Chondrocyte (in vitro differentiated cells): ENCODE results near the gene CHRM1. TPM values are rescaled to one million over a fixed set of nuclear protein-coding genes. Genes with fewer than 3 reads are reported as not detected.

Source experiments
- DNase-seq: peaks from one replicate; pipeline ENCODE4 v3.0.0; 2021; ENCODE audit warnings: mixed read lengths, low spot score
- H3K27ac Mint-ChIP-seq: one replicate; pipeline ENCODE4 v1.8.0; 2021; ENCODE audit warnings: mild to moderate bottlenecking, moderate library complexity, mixed read lengths; ENCODE audit not compliant: unreplicated experiment
- H3K27me3 Mint-ChIP-seq: 2 replicates; pipeline ENCODE4 v1.8.0; 2021; ENCODE audit warnings: low read depth, mixed read lengths
- H3K36me3 Mint-ChIP-seq: 2 replicates; pipeline ENCODE4 v1.8.0; 2021; ENCODE audit warnings: low read depth, mixed read lengths
- H3K4me1 Mint-ChIP-seq: 2 replicates; pipeline ENCODE4 v1.8.0; 2021; ENCODE audit warnings: low read depth, mild to moderate bottlenecking, mixed read lengths
- H3K4me3 Mint-ChIP-seq: one replicate; pipeline ENCODE4 v1.8.0; 2021; ENCODE audit warnings: mild to moderate bottlenecking, moderate library complexity, mixed read lengths; ENCODE audit not compliant: unreplicated experiment
- H3K9me3 Mint-ChIP-seq: 2 replicates; pipeline ENCODE4 v1.8.0; 2021; ENCODE audit warnings: low read depth, mixed read lengths
- total RNA-seq: library from RNA; stranded (reverse); gene quantifications from 3 replicates; pipeline ENCODE4 v1.2.1, GENCODE V29; 2021
- TF ChIP-seq, protein P1 (sequence below): fragments of 200-600 bp; sonication (generic); IDR thresholded peaks from 2 replicates; pipeline ENCODE4 v1.5.0; 2021; ENCODE audit warnings: antibody characterized with exemption, mild to moderate bottlenecking, moderate library complexity

CHRM1 gene
- total RNA-seq, 1 donor from 2014 or later: not detected

DNA sequence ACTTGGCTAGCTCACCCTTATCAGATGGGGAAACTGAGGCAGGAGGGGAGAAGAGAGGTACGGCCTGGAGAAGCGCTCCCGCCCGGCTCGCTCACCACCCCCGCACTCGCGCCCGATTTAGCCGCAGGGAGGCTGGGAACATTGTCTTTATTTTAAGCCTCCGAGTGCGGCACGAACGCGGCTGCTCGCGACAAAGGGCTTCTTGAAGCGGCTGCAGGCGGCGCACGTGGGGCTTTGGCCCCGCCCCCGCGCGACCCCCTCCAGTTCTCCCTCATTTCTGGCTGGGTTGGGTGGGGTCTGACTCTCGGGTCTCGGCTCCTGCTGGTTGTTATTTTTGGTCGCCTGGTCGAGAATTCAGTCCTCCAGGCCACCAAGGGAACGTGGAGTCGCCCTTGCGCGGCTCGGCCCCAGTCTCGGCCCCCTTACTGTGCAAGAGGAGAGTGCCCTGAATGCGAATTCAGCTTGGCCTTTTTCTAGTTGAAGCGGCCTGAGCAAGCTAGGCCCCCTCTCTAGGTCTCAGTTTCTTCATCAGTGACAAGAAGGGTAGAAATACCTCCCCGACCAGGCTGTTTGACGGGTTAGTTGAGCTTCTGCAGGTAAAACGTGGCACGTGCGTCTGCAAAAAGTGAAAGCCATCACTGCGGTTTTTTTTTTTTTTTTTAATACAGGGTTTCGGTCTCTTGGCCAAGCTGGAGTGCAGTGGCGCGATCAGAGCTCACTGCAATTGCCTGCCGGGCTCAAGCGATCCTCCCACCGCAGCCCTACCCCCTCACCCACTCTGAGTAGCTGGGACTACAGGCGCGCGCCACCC lies 2.6 kb upstream of the CHRM1 start:
- DNase-seq: no peak
- Mint-ChIP-seq H3K4me3 (peak overlapping the region; percentile 53), H3K9me3 (no peaks in the 10 kb centered on the region), H3K27ac (no peak overlapping the region), H3K27me3 (peaks cover 58% of the 10 kb centered on the region), H3K36me3 (peaks cover under 1% of the 10 kb centered on the region), H3K4me1 (peaks cover 31% of the 10 kb centered on the region)
- TF ChIP-seq, protein P1, sequence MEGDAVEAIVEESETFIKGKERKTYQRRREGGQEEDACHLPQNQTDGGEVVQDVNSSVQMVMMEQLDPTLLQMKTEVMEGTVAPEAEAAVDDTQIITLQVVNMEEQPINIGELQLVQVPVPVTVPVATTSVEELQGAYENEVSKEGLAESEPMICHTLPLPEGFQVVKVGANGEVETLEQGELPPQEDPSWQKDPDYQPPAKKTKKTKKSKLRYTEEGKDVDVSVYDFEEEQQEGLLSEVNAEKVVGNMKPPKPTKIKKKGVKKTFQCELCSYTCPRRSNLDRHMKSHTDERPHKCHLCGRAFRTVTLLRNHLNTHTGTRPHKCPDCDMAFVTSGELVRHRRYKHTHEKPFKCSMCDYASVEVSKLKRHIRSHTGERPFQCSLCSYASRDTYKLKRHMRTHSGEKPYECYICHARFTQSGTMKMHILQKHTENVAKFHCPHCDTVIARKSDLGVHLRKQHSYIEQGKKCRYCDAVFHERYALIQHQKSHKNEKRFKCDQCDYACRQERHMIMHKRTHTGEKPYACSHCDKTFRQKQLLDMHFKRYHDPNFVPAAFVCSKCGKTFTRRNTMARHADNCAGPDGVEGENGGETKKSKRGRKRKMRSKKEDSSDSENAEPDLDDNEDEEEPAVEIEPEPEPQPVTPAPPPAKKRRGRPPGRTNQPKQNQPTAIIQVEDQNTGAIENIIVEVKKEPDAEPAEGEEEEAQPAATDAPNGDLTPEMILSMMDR: no peak

DNA sequence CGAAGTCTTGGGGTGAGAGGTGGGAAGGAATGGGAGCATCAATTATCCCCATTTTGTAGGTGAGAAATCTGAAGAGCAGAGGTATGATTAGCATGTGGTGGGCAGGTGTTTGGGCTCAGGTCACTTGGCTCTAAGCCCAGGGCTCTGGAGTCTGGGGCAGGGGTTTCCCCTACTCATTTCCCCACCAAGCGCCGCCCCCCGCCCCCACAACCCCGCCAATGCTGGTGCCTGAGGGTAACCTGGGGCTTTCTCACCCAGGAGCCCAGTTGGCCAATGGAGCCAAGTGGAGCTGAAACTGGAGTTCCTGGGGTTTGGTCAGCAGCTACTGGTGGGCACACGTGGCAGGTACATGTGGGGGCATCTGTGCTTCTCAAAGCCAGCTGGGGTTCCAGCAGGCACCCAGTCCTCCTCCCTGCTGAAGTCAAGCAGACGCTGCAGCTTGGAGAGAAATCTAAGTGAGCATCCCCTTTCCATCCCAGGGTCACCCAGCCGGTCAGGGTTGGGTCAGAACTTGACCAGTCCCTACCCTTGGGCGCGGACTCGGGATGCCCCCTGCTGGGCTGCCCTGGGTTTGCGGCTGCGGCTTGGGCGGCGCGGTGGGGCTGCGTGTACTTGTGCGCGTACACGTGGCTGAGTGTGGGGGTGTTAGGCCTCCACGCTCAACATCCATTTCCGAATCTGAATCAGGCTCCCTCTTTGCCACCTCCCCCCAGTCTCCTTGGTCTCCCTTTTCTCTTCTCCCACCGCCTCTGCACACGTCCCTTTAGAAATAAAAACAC lies 1.7 kb upstream of the CHRM1 start:
- DNase-seq: no peak
- Mint-ChIP-seq H3K36me3 (no peaks in the 10 kb centered on the region), H3K27me3 (peaks cover 53% of the 10 kb centered on the region), H3K4me1 (peaks cover 31% of the 10 kb centered on the region), H3K9me3 (no peaks in the 10 kb centered on the region), H3K4me3 (no peak overlapping the region), H3K27ac (no peak overlapping the region)
- TF ChIP-seq, protein P1: peak; percentile 60

DNA sequence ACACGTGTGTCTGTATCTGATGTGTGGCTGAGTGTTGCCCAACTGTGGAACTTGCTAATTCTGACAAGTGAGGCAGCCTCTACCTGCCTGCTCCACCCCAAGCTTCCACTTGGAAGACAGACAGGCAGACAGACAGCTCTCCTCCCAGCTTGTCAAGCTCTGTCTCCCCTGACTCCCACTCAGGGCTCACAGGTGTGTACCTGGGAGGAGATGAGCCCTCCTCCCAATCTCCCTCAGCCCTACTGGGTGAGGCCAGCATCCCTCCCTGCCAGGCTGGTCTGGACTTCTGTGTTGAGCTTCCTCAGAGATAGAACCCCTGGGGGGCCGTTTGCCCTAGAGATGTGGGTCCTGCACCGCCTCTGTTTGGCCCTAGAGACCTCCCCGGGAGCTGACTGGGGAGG lies 1.0 kb upstream of the CHRM1 start:
- peak; percentile 50 for DNase-seq
- H3K27me3 Mint-ChIP-seq: peaks cover 51% of the 10 kb centered on the region
- H3K4me3 Mint-ChIP-seq: peak overlapping the region; percentile 50
- no peaks in the 10 kb centered on the region for H3K9me3 Mint-ChIP-seq
- peaks cover 31% of the 10 kb centered on the region for H3K4me1 Mint-ChIP-seq
- no peak overlapping the region for H3K27ac Mint-ChIP-seq
- TF ChIP-seq, protein P1: no peak
- H3K36me3 Mint-ChIP-seq: no peaks in the 10 kb centered on the region

DNA sequence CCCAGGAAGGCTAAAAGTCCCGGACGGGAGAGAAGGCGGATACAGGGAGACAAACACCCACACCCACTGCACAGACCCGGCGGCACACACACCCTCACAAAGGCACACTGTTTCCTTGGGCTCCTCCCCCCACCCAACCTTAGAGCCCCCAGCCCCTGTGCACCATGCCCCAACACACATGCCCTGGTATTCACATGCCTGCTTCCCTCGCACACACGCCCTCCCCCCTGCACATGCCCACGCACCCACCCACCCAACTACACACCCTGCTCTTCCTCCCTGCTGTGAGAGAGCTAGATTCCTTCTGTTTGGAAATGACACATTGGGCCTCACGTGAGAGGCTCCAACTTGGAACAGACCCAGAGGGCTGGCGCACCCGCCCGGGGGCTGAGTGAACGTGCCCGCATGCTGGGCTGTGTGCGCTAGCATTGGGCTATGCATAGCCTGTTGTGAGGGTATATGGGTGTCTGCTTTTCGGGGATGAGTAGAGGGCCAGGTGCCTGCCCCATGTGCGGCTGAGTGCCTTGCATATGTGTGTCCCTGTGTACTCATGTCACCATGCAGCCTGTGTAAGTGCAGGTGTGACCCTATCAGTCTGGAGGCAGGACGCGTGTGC lies 518 bp upstream of the CHRM1 start:
- Mint-ChIP-seq H3K4me3 (peak overlapping the region; percentile 62), H3K9me3 (no peaks in the 10 kb centered on the region), H3K27ac (no peak overlapping the region), H3K27me3 (peaks cover 52% of the 10 kb centered on the region), H3K36me3 (no peaks in the 10 kb centered on the region), H3K4me1 (peaks cover 31% of the 10 kb centered on the region)
- DNase-seq: peak; percentile 80
- TF ChIP-seq, protein P1: no peak
